Ramos (cell line): ENCODE data around the gene F10.

Experiments
- in situ Hi-C: fragments of 300-500 bp; cut with MboI; formaldehyde crosslinking; loops from one replicate; pipeline ENCODE4 v1.14.3; 2022; ENCODE audit warnings: low sequenced_read_pairs; ENCODE audit not compliant: unreplicated experiment

Gene F10

DNA sequence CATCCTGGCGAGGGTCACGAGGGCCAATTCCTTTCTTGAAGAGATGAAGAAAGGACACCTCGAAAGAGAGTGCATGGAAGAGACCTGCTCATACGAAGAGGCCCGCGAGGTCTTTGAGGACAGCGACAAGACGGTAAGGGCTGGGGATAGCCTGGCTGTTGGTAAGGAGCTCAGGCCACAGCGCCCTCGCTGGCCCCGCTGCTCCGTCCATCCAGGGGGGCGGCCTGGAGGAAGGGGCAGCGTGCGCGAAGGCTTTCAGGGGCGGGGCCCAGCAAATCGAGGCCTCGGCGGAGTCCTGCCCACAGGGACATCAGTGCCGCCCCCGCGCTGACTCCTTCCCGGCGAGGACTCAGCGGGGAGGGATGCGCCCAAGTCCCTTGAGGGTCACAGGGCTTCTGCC lies 6.9 kb downstream of the F10 start:
- in situ Hi-C loops: no loop called here

DNA sequence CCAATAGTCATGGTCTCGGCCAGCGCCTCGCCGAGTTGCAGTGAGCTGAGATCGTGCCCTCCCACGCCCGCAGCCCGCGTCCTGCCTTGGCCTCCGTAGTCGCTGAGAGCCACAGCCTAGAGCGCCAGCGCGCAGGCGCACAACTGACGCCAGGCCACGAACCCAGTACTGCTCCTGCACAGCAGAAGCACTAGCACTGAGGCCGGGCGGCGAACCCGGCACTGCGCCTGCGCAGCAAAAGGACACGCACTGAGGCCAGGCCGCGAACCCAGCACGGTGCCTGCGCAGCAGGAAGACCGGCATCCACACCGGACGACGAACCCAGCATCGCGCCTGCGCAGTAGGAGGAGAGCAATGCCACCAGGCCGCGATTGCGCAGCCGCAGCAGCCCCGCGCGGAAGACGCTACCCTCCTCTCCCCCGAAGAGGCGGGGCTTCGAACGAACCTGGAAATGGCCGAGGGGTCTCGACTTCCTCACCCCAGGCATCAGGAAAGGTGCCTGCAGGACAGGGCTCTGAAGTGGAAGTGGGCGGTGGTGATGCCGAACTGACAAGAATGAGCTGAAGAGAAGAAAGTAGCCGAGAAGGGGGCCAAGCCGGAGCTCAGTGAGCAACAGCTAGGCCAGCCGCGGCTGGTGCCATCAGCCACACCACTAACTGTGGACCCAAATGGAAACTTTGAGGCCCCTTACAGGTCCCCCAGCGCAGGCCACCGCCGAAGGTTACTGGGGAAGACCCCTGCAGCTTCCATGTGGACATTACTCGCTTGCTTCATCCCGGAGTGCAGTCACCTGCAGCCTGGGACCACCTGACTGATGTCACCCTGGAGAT lies 7.5 kb downstream of the F10 start:
- in situ Hi-C loops: no loop called here

DNA sequence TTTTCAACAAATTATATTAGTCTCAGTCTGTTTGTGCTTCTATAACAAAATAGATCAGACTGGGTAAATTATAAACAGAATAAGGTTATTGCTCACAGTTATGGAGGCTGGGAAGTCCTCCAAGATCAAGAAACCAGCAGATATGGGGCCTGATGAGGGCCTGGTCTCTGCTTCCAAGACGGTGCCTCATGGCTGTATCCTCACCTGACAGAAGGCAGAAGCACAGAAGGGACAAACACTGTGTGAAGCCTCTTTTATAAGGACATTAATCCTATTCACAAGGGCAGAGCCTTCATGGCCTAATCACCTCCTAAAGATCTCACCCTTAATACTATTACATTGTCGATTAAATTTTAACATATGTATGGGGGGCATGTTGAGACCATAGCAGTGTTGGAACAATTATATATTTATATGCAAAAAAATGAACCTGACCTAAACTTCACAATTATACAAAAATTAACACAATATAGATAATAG lies 12.7 kb downstream of the F10 start:
- in situ Hi-C loops: no loop called here

DNA sequence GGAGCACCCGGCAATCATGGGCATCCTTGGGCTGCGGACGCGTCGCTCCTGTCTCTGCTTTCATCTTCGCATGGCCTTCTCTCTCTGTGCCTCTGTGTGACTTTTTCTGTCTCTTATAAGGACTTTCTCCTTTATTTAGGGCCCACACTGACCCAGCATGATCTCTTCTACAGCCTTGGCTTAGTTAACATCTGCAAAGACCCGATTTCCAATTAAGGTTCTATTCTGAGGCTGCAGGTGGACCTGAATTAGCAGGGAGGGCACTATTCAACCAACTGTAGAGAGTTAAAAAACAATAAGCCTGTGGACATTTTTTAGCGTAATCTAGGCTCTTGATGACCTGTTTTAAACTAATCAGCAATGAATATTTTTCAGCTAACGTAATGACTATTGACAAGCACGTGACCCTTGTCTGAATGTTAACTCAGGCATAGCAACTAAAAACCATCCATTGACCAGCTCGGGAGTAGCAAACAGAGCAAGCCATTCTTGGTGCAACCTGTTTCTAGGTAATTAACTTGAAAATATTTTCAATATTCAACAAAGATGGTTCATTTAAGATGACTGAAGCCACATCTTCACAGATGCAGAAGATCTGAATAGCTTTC lies 15.2 kb downstream of the F10 start:
- in situ Hi-C loops: no loop called here

DNA sequence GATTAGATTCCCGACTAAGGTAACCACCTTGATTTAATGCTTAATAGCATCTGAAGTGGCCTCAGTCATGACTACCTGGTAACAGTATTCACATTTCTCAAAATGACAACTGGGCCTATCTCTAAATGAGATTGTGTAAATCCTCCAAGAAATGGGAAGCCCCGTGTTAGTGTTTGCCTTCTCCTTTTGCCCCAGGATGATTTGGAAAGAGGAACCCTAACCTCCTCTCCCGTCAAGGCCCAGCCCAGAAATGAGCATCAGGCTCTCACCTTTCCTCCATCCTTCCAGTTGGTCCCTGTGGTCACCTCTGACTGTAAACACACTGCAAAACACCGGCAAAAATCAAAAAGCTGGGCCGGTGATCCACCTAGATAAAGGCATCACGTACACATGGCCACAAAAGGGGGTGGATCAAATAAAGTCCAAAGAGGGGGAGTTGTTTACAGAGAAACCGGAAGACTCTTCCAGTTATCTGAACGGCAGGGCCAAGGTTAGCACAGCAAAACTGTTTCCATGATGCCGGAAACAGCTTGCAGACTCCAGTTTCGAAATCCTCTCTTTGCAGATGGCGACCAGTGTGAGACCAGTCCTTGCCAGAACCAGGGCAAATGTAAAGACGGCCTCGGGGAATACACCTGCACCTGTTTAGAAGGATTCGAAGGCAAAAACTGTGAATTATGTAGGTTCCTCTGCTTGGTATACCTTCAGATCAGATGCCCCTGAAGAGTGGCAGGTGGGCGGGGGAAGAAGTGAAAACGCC lies 16.4 kb downstream of the F10 start:
- in situ Hi-C loops: no loop called here

DNA sequence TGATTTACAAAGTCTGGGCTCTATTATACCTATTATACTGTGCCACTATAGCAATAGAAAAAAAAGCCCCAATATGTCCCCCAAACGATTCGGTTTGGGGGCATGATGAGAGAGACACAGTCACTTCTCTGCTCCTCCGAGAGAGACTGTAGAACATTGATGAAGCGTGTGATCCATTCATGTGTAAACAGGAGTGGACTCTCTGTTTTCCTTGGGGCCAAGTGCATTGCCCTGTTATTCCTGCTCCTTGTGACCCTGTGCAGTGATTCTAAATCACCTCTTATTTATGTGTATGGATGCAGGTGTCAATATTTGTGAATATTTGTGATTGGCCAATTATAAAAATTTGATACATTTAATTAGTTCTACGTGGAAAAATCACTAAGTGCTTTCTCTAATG lies 17.0 kb downstream of the F10 start:
- in situ Hi-C loops: no loop called here

DNA sequence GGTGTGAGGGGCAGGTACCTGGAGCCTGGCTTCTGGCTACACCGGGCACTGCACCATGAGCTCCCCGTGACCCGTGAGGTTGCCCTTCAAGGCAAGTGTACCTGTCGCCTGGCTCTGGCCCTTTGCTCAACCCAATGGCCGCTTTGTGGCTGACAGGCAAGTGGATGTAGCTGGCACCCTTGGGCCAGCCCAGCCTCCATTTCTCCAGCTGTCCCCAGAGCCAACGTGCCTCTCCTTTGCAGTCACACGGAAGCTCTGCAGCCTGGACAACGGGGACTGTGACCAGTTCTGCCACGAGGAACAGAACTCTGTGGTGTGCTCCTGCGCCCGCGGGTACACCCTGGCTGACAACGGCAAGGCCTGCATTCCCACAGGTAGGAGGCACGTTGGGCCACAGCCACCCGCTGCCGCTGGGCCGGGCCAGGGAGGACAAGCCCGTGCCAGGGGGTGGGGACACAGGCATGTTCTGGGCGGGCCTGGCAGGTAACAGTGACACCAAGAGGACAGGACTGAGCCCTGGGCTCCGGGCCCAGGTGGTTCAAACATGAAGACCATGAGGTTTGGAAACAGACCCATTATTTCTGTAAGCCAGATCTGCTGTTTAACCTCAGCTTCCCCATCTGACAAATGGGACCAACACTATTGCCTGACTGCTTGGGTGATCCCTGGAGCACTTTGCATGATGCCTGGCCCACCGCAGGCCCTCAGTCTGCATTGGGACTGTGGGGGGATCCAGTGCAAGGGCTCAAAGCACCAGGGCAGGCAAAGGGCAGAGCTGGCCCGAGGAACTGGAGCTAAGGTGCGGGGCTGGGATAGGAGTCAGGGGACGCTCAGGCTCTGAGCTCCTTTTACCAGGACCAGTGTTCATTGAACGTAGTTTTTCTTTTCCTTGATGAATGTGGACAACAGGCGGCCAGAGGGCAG lies 18.3 kb downstream of the F10 start:
- in situ Hi-C loops: no loop called here

DNA sequence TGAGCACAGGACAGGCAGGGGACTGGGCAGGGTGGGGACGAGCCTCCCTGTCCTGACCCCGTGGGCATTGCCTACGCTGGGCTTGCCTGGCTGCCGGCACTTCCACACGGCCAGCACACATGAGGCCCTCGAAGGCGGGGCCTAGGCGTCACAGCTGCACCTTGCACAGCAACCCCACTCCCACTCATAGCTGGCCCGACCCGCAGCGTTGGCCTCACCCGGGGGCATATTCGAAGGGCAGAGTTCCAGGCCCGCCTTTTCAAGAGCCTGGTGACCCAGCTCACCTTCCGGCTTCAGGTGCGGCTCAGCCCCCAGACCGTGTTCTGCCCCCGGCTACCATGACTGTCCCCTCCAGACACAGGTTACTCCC lies 19.0 kb downstream of the F10 start:
- in situ Hi-C loops: no loop called here

DNA sequence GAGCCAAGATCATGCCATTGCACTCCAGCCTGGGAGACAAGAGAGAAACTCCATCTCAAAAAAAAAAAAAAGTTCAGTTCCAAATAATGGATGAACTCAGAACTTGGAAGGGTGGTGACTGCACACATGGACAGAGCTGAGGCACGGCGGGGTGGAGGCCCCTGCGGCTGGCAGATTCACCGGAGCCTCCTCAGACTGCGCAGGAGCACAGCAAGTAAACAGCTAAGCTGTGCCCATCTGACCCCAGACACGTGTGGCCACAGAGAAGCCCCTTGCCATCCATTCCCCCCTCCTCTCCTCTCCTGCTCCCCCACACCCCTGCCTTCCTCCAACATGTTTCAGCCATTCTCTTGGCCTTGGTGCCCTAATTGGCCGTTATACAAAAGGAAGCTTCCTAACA lies 20.3 kb downstream of the F10 start:
- in situ Hi-C loops: no loop called here

DNA sequence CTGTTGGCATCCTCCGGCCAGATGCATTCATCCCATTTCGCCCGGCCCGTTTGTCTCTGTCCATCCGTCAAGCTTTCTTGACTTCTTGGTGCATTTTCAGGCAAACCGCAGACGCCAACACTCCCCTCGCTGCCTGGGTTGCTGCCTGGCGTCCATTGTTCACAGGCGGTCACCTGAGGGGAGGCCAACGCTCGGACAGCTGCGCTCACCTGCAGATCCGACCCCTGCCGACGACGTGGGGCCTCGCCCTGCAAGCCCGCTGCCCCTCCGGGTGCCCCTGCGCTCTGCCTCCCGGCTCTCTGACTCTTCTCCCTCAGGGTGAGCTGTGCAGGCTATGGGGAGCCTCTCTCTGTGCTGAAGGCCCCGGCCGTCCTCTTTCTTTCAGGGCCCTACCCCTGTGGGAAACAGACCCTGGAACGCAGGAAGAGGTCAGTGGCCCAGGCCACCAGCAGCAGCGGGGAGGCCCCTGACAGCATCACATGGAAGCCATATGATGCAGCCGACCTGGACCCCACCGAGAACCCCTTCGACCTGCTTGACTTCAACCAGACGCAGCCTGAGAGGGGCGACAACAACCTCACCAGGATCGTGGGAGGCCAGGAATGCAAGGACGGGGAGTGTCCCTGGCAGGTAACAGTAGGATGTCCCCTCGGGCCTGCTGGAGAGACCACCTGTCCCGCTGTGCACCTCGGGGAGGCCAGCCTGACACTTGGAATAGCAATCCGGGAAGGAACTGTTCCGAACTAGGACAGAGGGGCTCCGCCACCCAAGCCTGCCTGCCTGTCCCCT lies 21.1 kb downstream of the F10 start:
- in situ Hi-C loops: no loop called here

DNA sequence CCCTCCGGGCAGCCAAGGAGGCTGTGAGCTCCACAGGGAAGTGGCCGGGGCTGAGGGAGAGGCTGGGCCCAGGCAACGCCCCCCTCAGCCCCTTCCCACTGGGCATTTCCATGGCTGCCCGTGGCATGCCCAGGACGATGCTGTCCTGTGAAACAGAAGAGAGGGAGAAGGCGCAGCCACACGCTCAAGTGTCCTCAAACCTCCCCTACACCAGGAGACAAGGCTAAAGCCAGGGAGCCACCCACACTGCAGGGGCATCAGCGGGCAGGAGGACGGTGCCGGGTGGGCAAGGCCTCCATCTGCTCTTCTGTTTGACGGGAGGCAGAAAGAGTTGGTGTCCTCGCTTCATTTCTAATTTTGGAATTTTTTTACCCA lies 21.6 kb downstream of the F10 start:
- in situ Hi-C loops: no loop called here

DNA sequence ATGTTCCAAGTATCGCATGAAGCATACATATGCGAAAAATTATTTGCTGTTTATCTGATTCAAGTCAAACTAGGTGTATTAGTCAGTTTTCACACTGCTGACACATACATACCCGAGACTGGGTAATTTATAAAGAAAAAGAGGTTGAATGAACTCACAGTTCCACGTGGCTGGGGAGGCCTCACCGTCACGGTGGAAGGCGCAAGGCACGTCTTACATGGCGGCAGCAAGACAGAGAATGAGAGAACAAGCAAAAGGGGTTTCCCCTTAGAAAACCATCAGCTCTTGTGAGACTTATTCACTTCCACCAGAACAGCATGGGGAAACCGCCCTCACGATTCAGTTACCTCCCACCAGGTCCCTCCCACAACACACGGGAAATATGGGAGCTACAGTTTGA lies 22.9 kb downstream of the F10 start:
- in situ Hi-C loops: no loop called here

DNA sequence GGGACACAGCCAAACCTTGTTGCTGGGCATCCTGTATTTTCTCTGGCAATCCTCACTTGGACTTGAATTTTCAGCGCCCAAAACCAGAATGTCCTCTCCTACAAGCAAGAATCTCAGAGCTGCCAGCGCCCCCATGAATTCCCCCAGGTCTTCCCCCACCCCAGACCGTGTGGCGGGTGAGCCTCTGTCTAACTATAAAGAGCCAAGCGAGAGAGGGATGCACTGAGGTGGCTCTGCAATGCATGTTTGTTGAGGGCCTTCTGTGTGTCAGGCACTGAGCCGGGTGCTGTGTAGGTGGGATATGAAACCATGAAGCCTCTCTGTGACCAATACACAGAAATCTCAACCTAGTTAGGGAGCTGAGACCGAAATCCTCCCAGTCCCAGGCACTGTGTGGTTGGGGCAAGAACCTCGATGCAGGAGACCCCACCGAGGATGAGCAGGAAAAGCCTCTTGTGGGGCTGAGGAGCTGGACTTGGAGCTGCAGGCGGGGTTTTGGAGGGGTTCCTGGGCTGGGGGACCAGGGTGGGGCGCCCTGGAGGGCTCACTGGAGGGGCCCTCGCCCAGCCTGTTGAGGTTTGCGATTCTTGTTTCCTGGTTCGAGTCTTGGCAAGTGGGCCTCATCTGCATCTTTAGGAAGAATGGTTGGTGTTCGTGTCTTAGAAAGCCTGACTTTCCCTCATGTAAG lies 23.5 kb downstream of the F10 start:
- in situ Hi-C loops: no loop called here

DNA sequence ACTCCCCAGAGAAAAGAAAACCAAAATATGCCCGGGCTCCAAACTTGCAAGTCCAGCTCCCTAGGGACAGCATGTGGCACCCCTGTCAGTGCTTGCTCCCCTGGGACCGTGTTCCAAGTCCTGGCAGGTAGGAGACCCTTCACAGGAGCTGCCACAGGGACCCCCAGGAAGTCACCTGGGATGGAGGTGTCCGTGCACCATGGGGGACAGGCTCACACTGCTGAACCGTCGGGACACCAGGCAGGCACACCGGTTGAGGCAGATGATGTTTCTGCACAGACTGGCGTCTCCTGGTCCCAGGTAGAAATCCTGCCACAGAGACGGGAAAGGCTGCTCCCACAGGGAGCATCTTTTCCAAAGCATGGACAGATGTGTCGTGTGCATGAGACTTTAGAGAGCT lies 24.2 kb downstream of the F10 start:
- in situ Hi-C loops: no loop called here

DNA sequence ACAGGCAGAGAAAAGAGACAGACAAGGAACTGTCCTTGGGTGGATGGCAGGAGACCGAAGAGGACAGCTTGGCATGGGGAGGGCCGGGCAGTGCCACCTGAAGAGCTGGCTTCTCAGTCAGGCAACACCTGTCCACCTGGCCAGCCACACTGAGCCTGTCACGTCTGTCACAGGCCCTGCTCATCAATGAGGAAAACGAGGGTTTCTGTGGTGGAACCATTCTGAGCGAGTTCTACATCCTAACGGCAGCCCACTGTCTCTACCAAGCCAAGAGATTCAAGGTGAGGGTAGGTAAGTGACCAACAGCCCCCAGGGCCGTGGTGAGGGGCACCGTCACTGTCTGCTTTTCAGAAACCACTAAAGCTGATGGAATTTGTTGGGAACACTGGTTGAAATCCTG lies 24.6 kb downstream of the F10 start:
- in situ Hi-C loops: no loop called here

DNA sequence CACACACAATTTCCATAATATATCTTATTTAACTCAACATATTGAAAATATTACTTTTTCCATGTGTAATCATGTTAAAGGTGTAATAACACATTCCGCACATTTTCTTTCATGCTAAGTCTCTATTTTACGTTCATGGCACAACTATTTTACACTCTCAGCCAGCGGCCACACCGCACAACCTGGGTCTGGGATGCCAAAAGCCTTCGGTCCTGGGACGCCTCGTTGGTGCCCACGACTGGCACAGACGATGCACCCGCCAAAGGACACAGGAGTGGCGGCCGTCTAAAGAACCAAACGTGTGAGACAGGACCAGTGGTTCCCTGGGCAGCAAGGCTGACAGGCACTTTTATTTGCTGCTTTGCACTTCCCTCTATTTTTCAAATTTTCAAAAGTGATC lies 25.8 kb downstream of the F10 start:
- in situ Hi-C loops: no loop called here

DNA sequence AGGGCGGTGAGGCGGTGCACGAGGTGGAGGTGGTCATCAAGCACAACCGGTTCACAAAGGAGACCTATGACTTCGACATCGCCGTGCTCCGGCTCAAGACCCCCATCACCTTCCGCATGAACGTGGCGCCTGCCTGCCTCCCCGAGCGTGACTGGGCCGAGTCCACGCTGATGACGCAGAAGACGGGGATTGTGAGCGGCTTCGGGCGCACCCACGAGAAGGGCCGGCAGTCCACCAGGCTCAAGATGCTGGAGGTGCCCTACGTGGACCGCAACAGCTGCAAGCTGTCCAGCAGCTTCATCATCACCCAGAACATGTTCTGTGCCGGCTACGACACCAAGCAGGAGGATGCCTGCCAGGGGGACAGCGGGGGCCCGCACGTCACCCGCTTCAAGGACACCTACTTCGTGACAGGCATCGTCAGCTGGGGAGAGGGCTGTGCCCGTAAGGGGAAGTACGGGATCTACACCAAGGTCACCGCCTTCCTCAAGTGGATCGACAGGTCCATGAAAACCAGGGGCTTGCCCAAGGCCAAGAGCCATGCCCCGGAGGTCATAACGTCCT lies 26.4 kb downstream of the F10 start:
- in situ Hi-C loops: no loop called here

DNA sequence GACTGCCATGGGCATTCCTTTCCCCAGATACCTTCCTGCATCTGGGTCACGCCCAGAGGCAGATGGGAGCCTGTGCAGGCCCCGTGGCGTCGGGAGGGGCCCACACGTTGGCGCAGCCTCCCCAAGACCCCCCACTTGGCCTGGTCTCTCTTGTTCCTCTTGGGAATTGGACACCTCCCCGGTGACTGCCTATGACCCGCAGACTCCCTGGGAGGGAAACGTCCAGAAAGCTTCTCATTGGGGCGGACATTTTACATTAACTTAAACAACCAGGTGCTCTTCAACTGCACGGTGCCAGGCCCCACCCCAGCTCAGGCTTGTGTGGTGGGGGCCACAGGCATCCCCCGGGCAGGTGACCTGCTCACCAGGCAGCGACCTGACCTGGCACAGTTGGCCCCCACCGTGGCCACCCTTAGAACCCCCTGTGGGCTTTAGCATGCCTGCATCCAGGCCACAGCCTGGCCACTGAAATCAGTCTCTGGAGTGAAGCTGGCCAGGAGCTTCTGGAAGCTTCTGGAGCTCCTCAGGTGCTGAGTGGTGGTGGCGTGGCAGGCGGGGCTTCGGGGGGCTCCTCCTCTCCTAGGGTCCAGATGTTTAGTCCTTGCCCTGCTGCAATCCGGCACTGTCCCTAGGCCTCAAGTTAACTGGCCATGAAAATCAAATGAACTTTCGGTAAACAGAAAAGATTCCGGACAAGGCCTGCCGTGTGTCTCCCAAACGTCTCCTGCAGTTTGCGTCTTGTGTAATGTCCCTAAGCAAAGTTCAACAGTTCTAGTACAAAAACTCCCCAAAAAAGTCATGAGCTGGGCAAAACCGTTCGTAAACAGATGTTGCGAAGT lies 27.3 kb downstream of the F10 start:
- in situ Hi-C loops: no loop called here
